Activated CD8-positive, alpha-beta memory T cell treated with anti-CD3 and anti-CD28 coated beads for 1 hour (primary cell): ENCODE data around the gene SLC12A1.
"Not testable (repeated sequence)": the region's sequence is repeated elsewhere in the genome, so short reads cannot be mapped to it uniquely, and the experiment has no call there.

ENCODE experiments used
- DNase-seq, 2 donors: peaks; one replicate each; pipeline ENCODE4 v3.0.0-alpha.2; 2020; ENCODE audit warnings: low read depth in 1 of 2; ENCODE audit errors: extremely low read depth in 1 of 2

Gene SLC12A1

GRCh38 chr15:48306639-48307038 lies 100.5 kb downstream of the SLC12A1 start:
- DNase-seq = no peak

- DNase-seq = no peak
These were observed 101.5 kb downstream of the SLC12A1 start for GRCh38 chr15:48307586-48307985.

DNA sequence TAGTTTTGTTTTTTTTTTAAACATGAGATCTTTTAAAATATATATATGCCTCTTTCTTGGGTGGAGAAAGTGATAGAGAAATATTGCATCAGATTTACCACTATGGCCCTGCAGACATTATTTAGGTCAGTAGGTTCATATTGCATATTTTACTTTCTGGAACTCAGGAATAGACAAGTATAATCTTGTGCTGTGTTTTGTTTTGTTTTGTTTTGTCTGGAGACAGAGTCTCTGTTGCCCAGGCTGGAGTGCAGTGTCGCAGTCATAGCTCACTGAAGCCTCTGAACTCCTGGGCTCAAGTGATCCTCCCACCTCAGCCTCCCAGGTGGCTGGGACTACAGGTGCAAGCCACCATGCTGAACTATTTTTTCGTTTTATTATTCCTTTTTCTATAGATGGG lies 103.6 kb downstream of the SLC12A1 start:
- DNase-seq = no peak

GRCh38 chr15:48313216-48313615 lies 107.1 kb downstream of the SLC12A1 start:
- DNase-seq = no peak

DNA sequence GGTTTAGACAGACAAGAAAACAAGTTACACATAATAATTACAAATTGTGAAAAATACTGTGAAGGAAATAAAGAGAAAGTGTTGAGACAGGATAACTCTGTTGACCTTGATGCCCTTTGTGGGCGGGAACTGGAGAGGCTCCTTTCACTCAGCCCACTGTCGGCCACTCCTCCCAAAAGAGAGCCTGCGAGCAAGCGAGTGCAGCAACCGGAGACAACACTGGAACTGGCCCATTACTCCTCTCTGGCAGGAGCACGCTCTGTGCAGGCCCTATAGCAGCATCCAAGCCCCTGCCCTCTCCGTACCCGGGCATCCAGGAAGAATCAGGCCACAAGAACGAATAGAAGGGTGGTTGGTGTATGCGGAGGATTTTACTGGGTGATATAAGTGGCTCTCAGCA lies 108.9 kb downstream of the SLC12A1 start:
- no peak for DNase-seq

DNA sequence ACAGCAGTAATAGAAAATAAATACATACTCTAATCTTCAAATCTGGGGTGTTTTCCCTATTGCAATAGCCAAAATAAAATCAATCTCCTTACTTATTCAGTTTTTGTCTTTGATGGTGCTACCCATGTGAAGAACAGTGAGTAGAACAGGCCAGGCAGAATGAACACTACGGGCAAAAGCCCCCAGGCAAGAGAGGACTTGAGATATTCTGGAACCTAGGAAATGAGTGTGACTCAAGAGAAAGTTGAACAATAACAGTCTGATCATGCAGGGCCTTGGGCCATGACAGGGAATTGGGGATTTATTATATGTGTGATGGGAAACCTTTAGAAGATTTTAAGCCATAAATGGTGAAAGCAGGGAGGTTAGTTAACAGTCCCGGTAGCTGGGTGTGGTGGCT lies 111.1 kb downstream of the SLC12A1 start:
- no peak for DNase-seq

DNA sequence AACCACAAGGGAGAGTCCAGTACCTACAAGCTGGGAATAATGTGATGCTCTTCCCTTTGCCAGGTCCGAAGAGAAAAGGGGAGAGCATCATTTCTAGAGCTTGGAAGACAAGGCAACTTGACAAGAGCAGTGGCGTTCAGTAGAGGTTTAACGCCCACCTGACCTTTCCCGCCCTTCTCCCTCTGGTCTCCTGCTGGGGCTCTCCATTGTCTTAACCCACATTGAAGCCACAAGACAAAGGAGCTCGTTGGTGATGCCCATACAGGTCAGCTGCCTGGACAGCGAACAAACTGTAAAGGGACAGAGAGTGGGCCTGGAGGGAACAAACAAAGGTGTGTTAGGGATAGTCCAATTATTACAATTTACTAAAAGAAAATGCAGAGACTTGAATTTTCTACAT lies 112.0 kb downstream of the SLC12A1 start:
- no peak for DNase-seq

- DNase-seq = no peak
These were observed 117.2 kb downstream of the SLC12A1 start for GRCh38 chr15:48323294-48323693.

DNA sequence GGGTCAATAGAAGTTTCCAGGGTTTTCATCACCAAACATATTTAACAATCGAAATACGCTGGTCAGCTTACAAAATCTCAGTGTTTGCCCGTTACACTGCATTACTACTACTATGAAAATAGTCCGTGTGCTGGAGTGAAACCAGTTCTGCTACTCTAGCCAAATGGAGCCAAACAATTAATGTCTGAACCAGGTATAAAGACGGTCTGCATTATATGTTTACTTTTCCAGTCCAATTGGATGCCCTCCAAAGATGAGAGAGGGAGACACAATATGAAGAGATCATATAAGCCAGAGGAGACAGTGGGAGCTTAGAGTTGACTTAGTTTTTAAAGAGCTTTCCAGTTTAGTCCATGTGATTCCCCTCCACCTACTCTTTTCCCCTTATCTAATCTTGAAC lies 118.8 kb downstream of the SLC12A1 start:
- no peak for DNase-seq

GRCh38 chr15:48325400-48325799 lies 119.3 kb downstream of the SLC12A1 start:
- DNase-seq = no peak

DNA sequence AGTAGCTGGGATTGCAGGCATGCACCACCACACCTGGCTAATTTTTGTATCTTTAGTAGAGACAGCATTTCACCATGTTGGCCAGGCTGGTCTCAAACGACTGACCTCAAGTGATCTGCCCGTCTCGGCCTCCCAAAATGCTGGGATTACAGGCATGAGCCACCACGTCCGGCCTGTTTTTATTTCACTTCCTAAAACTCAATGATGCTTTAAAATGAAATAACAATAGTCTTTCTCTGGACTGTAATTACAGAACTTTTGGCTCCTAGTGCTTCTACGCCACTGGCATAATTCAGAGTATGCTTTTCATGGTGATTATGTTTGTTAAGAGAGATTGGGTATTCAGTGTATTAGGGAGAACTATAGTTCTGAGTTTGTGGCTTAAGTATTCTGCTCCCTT lies 120.1 kb downstream of the SLC12A1 start:
- DNase-seq = not testable (repeated sequence)

DNA sequence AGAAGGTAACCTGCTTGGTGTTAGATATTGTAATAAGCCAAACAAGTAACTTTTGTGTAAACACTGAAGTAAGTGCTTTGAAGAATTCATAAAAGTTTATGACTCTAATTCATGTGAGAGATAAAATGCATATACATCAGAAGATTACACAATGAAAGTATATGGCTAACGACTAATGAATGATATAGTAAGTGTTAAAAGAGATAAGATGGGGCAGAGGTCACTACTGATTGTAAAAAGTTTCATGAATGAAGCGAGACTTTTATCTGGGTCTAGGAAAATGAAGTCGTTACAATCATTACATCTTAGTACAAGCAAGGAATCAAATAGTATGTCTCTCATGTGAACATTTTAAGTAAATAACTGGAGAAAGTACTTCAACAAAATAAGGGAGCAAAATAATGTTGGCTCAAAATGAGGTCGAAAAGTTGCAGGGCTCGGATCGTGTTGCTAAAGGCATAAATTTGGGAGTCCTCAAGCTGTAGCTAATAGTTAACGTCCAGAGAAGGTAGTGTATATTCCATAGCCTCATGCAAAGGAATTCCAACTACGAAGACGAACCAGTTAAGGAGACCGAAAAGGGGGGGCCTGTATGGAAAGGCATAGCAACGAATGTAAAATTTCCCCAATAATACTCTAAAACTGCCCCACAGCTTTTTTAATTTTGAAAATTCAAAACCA lies 124.1 kb downstream of the SLC12A1 start:
- DNase-seq = no peak

- peak; percentile 36 to 64 for DNase-seq
These were observed 125.0 kb downstream of the SLC12A1 start, which contains the start of gene DUT for GRCh38 chr15:48330855-48331795. Gene DUT, plus strand, starts transcription at chr15:48331429. Its CDS starts 87 bp downstream, at chr15:48331516.

DNA sequence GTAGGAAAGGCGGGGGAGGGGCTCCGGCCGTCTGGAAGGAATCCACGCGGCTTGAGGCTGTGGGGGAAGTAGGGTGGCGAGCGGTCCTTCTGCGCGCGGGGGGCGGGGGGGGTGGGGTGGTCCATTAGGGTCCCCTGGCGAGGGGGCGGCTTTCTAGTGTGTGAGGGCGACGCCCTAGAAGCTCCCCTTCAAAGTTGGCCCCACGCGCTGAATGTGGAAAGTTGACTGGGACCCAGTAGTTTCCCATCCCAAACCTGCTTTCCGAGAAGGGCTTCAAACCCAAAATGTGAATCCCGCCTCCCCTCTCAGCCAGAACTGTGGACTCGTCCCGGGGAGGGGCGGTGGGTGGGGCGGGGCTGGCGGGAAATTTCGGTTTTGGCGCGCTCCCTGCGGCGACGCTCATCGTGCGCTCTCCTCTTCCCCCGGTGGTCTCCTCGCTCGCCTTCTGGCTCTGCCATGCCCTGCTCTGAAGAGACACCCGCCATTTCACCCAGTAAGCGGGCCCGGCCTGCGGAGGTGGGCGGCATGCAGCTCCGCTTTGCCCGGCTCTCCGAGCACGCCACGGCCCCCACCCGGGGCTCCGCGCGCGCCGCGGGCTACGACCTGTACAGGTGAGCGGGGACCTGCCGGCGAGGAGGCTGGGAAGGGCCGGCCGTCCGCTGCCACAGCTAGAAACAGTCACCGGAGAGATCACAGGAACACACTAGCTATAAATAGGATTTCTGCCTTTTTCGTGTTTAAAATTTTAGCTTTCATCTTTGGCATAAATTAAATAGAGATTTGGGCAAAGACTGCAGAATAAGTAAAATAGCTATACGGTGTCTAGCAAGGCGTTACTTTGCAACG lies 125.9 kb downstream of the SLC12A1 start:
- peak; percentile 10 to 60 for DNase-seq

DNA sequence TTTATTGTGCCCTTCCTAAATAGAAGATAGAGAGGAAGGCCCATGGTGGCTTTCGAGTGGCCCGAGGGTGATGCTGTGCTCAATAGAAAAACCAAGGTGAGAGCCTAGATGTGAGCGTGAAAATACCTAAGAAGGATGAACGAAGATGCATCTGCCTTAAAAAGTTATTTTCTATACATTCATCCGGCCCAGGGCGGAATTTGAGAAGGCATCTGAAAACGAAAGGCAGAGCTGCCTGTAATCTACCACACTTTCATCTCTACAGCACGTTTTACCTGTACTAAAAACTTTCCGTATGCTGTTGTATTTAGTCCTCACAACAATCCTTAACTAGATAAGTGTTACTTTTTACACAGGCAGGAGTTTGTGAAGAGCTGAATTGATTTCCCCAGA lies 126.5 kb downstream of the SLC12A1 start:
- DNase-seq = no peak

DNA sequence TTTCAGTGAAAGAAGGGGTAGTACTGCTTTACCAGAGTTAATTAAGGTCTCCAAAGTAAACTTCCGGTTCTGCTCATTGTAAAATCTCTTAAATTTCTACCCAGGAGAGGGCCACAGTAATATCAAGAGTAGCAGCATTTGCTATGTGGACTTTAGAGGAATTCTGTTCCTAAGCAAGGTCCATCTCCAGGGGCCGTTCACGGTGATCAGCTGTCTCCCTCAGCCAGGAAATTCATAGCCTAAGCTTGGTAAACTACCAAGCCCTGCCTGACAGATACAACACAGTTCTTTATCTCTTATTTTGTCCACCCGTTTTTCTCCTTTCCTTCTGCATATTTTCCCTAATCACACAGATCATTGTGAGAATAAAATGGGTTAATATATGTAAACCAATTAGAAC lies 127.4 kb downstream of the SLC12A1 start:
- no peak for DNase-seq

DNA sequence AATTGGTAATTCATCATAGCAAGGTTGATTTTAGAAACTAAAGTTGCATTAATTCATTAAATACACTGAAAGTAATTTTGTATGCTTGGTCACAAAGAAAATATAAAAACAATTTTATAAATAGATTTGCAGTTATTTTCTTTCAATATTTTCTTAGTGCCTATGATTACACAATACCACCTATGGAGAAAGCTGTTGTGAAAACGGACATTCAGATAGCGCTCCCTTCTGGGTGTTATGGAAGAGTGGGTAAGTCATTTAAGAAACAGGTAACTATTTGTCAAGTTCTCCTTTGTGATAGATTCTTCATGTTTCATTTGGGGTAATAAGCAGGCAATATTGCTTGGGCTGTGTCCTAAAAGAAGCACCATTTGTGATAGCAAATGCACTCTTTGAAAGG lies 128.2 kb downstream of the SLC12A1 start:
- DNase-seq = no peak

DNA sequence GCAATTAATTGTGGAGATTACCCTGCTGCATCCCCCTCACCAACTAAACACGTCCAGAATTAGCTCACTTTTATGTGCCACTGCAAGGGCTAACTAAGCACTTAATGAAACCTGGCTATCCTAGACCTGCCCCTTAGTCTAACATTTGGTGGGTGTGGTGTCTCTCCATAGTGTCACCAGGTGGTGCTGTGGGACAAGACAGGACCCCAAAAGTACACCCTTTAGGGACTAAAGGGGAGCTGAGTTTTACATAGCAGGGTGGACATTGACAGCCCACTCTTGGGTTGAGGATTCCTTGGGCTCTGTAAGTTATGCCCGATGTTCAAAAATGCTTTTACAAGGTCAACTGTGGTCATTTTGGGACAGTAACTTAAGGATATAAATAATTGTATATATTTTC lies 130.8 kb downstream of the SLC12A1 start:
- no peak for DNase-seq

DNA sequence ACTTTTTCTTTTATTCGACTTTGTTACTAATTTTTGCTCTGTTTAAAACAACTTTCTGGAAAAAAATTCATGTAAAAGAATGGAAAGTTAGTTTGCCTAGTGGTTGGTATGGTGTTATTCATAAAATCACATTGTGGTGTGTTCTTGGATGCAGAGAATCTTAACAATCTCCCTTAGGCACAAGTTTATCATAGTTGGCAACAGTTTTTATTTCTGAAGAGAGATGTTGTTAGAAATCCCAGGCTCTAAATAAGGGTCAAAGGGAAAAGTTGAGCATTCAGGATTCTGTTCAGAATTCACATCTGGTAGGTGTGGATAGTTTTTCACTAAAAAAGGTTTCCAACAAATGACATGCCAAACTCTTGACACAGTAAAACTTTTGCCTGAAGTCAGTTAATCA lies 131.5 kb downstream of the SLC12A1 start:
- DNase-seq = no peak

DNA sequence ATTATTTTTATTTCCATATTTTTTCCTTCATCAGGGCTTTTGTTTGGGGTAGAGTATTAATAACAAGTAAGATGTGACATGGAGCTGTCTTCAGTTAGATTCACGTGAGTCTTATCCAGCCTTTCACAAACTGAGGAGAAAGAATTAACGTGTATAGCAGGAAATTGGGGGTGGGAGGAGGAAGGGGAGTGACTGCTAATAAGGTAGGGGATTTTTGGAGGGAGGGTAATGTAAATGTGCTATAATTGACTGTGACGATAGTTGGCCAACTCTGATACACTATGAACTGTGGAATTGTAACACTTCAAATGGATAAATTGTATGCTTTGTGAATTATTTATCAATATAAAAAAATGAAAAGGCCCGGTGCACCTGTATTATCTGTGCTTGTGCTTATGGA lies 134.0 kb downstream of the SLC12A1 start:
- no peak for DNase-seq

DNA sequence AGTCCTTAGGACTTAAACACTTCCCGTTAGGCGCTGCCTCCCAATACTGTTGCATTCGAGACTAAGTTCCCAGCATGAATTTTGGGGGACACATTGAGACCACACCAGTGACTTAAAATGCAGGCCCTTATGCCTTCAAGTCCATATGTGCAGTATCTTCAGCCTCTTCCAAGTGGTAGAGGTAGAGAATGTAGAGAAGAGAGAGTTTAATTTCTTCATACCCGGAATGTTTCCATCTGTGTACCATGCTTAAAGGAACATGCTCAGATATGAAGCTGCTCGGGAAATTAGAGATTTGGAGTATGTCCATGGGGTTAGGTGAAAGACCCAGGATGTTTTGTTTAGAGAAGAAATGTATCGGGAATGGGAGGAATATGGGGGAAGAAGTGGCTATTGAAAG lies 137.8 kb downstream of the SLC12A1 start:
- DNase-seq = no peak
